ENCODE data around the gene SMO. TPM values are rescaled to one million over a fixed set of nuclear protein-coding genes. Genes with fewer than 3 reads are reported as not detected.

Gene SMO
- total RNA-seq, result under 1 TPM in 1 of 2 experiments, not detected in 1; 0.08 TPM

GRCh38 chr7:129188372-129188891 lies at the start of gene SMO:
Gene SMO (plus strand): TSS chr7:129188633. CDS start chr7:129189152, 519 bp downstream.

GRCh38 chr7:129144095-129144833 lies 44.2 kb upstream of the SMO start, which contains the start of gene TSPAN33:
Gene TSPAN33 (plus strand): TSS chr7:129144707. CDS start chr7:129144981, 274 bp downstream.

GRCh38 chr7:129224251-129225205 lies 36.1 kb downstream of the SMO start, which contains the start of gene AHCYL2:
Gene AHCYL2 (plus strand): TSS chr7:129225030.

Other genes with a start within 250 kb of the SMO start
- 10 to 100 TPM; 36.3 to 37.4 TPM for gene TNPO3, start 133.5 kb upstream of the SMO start, total RNA-seq
- 1 to 10 TPM; 1.3 to 1.4 TPM for gene TSPAN33, start 43.9 kb upstream of the SMO start, total RNA-seq
- gene AHCYL2, start 36.4 kb downstream of the SMO start, total RNA-seq, result 10 to 100 TPM; 13.6 to 14.8 TPM
- gene STRIP2, start 245.8 kb downstream of the SMO start, total RNA-seq, result 10 to 100 TPM; 10.7 to 12.1 TPM

All from activated naive CD4-positive, alpha-beta T cell treated with anti-CD3 and anti-CD28 coated beads, Interleukin-2, amount 10 ng/mL, durations not matched to agents 5 hours and 36 hours (primary cell).